ENCODE measurements around the gene GNG7.

Gene GNG7

GRCh38 chr19:2483484-2484151, 218.9 kb downstream of the GNG7 start:
- Mint-ChIP-seq H3K27ac (no peak overlapping the region), H3K4me3 (no peak overlapping the region)

GRCh38 chr19:2483084-2483483, 219.4 kb downstream of the GNG7 start:
- H3K27ac Mint-ChIP-seq = no peak overlapping the region

More at GRCh38 chr19:2483484-2484151, 218.9 kb downstream of the GNG7 start:
- peaks cover 8% of the 10 kb centered on the region for H3K9me3 Mint-ChIP-seq
- peaks cover 11% of the 10 kb centered on the region for H3K4me1 Mint-ChIP-seq (ENCODE audit: low read depth)
- H3K27me3 Mint-ChIP-seq (ENCODE audit: low read depth) = peaks cover 16% of the 10 kb centered on the region
- peaks cover 4% of the 10 kb centered on the region for H3K36me3 Mint-ChIP-seq (ENCODE audit: low read depth)

GRCh38 chr19:2482354-2483038, 220.0 kb downstream of the GNG7 start:
- Mint-ChIP-seq H3K36me3 (ENCODE audit: low read depth) (peaks cover 15% of the 10 kb centered on the region), H3K27me3 (ENCODE audit: low read depth) (peaks cover 8% of the 10 kb centered on the region), H3K4me3 (no peak overlapping the region), H3K9me3 (peaks cover 8% of the 10 kb centered on the region), H3K4me1 (ENCODE audit: low read depth) (peaks cover 15% of the 10 kb centered on the region), H3K27ac (no peak overlapping the region)

More at GRCh38 chr19:2483084-2483483, 219.4 kb downstream of the GNG7 start:
- Mint-ChIP-seq H3K9me3 (peaks cover 8% of the 10 kb centered on the region), H3K4me3 (no peak overlapping the region), H3K27me3 (ENCODE audit: low read depth) (peaks cover 12% of the 10 kb centered on the region), H3K36me3 (ENCODE audit: low read depth) (peaks cover 9% of the 10 kb centered on the region), H3K4me1 (ENCODE audit: low read depth) (peaks cover 15% of the 10 kb centered on the region)

GRCh38 chr19:2481466-2481865, 221.0 kb downstream of the GNG7 start:
- H3K4me1 Mint-ChIP-seq (ENCODE audit: low read depth) = peaks cover 15% of the 10 kb centered on the region
- H3K4me3 Mint-ChIP-seq = no peak overlapping the region
- H3K9me3 Mint-ChIP-seq = peaks cover 8% of the 10 kb centered on the region
- peaks cover 3% of the 10 kb centered on the region for H3K27me3 Mint-ChIP-seq (ENCODE audit: low read depth)
- H3K36me3 Mint-ChIP-seq (ENCODE audit: low read depth) = peaks cover 25% of the 10 kb centered on the region
- H3K27ac Mint-ChIP-seq = no peak overlapping the region

- H3K9me3 Mint-ChIP-seq = peaks cover 8% of the 10 kb centered on the region
- H3K4me3 Mint-ChIP-seq = peak overlapping the region; percentile 97
- peak overlapping the region; percentile 45 for H3K27ac Mint-ChIP-seq
- H3K36me3 Mint-ChIP-seq (ENCODE audit: low read depth) = peaks cover 29% of the 10 kb centered on the region
- H3K4me1 Mint-ChIP-seq (ENCODE audit: low read depth) = peaks cover 16% of the 10 kb centered on the region
- H3K27me3 Mint-ChIP-seq (ENCODE audit: low read depth) = peaks cover 3% of the 10 kb centered on the region
These were observed 222.8 kb downstream of the GNG7 start for GRCh38 chr19:2479556-2480194.

GRCh38 chr19:2478756-2479555, 223.5 kb downstream of the GNG7 start:
- Mint-ChIP-seq H3K4me1 (ENCODE audit: low read depth) (peaks cover 16% of the 10 kb centered on the region), H3K4me3 (peak overlapping the region; percentile 97), H3K9me3 (peaks cover 7% of the 10 kb centered on the region), H3K27me3 (ENCODE audit: low read depth) (peaks cover 3% of the 10 kb centered on the region), H3K36me3 (ENCODE audit: low read depth) (peaks cover 29% of the 10 kb centered on the region), H3K27ac (peak overlapping the region; percentile 93)

GRCh38 chr19:2478278-2478755, 224.2 kb downstream of the GNG7 start:
- Mint-ChIP-seq H3K4me3 (peak overlapping the region; percentile 97), H3K9me3 (peaks cover 4% of the 10 kb centered on the region), H3K36me3 (ENCODE audit: low read depth) (peaks cover 29% of the 10 kb centered on the region), H3K27me3 (ENCODE audit: low read depth) (peaks cover 3% of the 10 kb centered on the region), H3K4me1 (ENCODE audit: low read depth) (peaks cover 16% of the 10 kb centered on the region), H3K27ac (peak overlapping the region; percentile 93)

GRCh38 chr19:2477732-2478191, 224.7 kb downstream of the GNG7 start:
- peaks cover 29% of the 10 kb centered on the region for H3K36me3 Mint-ChIP-seq (ENCODE audit: low read depth)
- H3K9me3 Mint-ChIP-seq = peaks cover 4% of the 10 kb centered on the region
- peak overlapping the region; percentile 97 for H3K4me3 Mint-ChIP-seq
- H3K27ac Mint-ChIP-seq = peak overlapping the region; percentile 93
- peaks cover 3% of the 10 kb centered on the region for H3K27me3 Mint-ChIP-seq (ENCODE audit: low read depth)
- H3K4me1 Mint-ChIP-seq (ENCODE audit: low read depth) = peaks cover 16% of the 10 kb centered on the region

GRCh38 chr19:2477141-2477710, 225.3 kb downstream of the GNG7 start:
- Mint-ChIP-seq H3K4me3 (peak overlapping the region; percentile 97), H3K36me3 (ENCODE audit: low read depth) (peaks cover 27% of the 10 kb centered on the region), H3K27ac (peak overlapping the region; percentile 93), H3K9me3 (no peaks in the 10 kb centered on the region), H3K27me3 (ENCODE audit: low read depth) (peaks cover 3% of the 10 kb centered on the region), H3K4me1 (ENCODE audit: low read depth) (peaks cover 16% of the 10 kb centered on the region)

- peaks cover 27% of the 10 kb centered on the region for H3K36me3 Mint-ChIP-seq (ENCODE audit: low read depth)
- H3K4me3 Mint-ChIP-seq = peak overlapping the region; percentile 97
- peaks cover 16% of the 10 kb centered on the region for H3K4me1 Mint-ChIP-seq (ENCODE audit: low read depth)
- peaks cover 3% of the 10 kb centered on the region for H3K27me3 Mint-ChIP-seq (ENCODE audit: low read depth)
- no peaks in the 10 kb centered on the region for H3K9me3 Mint-ChIP-seq
- H3K27ac Mint-ChIP-seq = peak overlapping the region; percentile 85
These were observed 225.9 kb downstream of the GNG7 start for GRCh38 chr19:2476451-2477140.

- H3K36me3 Mint-ChIP-seq (ENCODE audit: low read depth) = peaks cover 27% of the 10 kb centered on the region
- H3K9me3 Mint-ChIP-seq = no peaks in the 10 kb centered on the region
- H3K4me3 Mint-ChIP-seq = peak within 1 kb of the TSS; percentile 97
- H3K27ac Mint-ChIP-seq = peak within 1 kb of the TSS; percentile 85
- H3K27me3 Mint-ChIP-seq (ENCODE audit: low read depth) = peaks cover 3% of the 10 kb centered on the region
- peaks cover 16% of the 10 kb centered on the region for H3K4me1 Mint-ChIP-seq (ENCODE audit: low read depth)
These were observed 226.6 kb downstream of the GNG7 start, which contains the start of gene GADD45B for GRCh38 chr19:2475702-2476450. GADD45B (plus strand) TSS chr19:2476127; CDS start chr19:2476359, 232 bp downstream.

GRCh38 chr19:2475018-2475701, 227.3 kb downstream of the GNG7 start:
- Mint-ChIP-seq H3K27me3 (ENCODE audit: low read depth) (peaks cover 3% of the 10 kb centered on the region), H3K4me3 (peak overlapping the region; percentile 97), H3K9me3 (no peaks in the 10 kb centered on the region), H3K27ac (peak overlapping the region; percentile 78), H3K36me3 (ENCODE audit: low read depth) (peaks cover 27% of the 10 kb centered on the region), H3K4me1 (ENCODE audit: low read depth) (peaks cover 16% of the 10 kb centered on the region)

Data from T-helper 1 cell treated with Interleukin-12 subunit alpha and Interleukin-12 subunit beta and Interleukin-4 antibody, amounts not matched to agents 30 μg/mL and 1 μg/mL, for 36 hours (primary cell).